Uterus (tissue), 4 donors: ENCODE data around the gene NAA60. TPM values are rescaled to one million over a fixed set of nuclear protein-coding genes. Genes with fewer than 3 reads are reported as not detected.

Source experiments
- DNase-seq, 2 donors: peaks; one replicate each; pipeline ENCODE4 v3.0.0-alpha.2; 2019 to 2020
- H3K27ac ChIP-seq, 2 donors: fragments of 200-600 bp; sonication (generic); 1 replicate in 1 of 2; 2 replicates in 1 of 2; pipeline ENCODE4 v1.5.1; 2016 to 2018
- H3K27me3 ChIP-seq, 2 donors: fragments of 200-600 bp; sonication (generic); one replicate each; pipeline ENCODE4 v1.5.1; 2018 to 2019; ENCODE audit warnings: control low read depth in 1 of 2
- H3K36me3 ChIP-seq, 2 donors: fragments of 200-600 bp; sonication (generic); one replicate each; pipeline ENCODE4 v1.5.1; 2019; ENCODE audit warnings: control low read depth in 1 of 2
- H3K4me1 ChIP-seq, 2 donors: fragments of 200-600 bp; sonication (generic); one replicate each; pipeline ENCODE4 v1.5.1; 2018 to 2019; ENCODE audit warnings: control low read depth in 1 of 2
- H3K4me3 ChIP-seq, 2 donors: fragments of 200-600 bp; sonication (generic); 1 replicate in 1 of 2; 2 replicates in 1 of 2; pipeline ENCODE4 v1.5.1; 2018 to 2019; ENCODE audit warnings: mild to moderate bottlenecking in 1 of 2
- H3K9me3 ChIP-seq, 2 donors: fragments of 200-600 bp; sonication (generic); one replicate each; pipeline ENCODE4 v1.5.1; 2019; ENCODE audit warnings: control low read depth in 1 of 2
- CTCF ChIP-seq, 4 experiments: fragments of 200-600 bp in 2 of 4; fragments of 450-650 bp in 2 of 4; sonication (generic) in 2 of 4; IDR thresholded peaks; one replicate each; pipeline ENCODE4 v1.5.1; 2016 to 2019; ENCODE audit warnings: antibody characterized with exemption in 4 of 4, mild to moderate bottlenecking in 2 of 4, moderate library complexity in 1 of 4
- POLR2A ChIP-seq, 2 donors: fragments of 450-650 bp; IDR thresholded peaks; one replicate each; pipeline ENCODE4 v1.6.1; 2016; ENCODE audit warnings: antibody characterized with exemption in 2 of 2, mild to moderate bottlenecking in 1 of 2, moderate library complexity in 1 of 2
- intact Hi-C: fragments of 100-400 bp; cut with DNase I; formaldehyde crosslinking; loops from one replicate; pipeline ENCODE4 v1.15.1; 2023; ENCODE audit warnings: low total_unique reads
- total RNA-seq, 4 donors: library from RNA; depleted of rRNA in 3 of 4; stranded (reverse); fragments of >200 nt in 3 of 4; gene quantifications; one replicate each; pipeline versions ENCODE4 v1.1.0 to v1.2.4, GENCODE V29; 2014 to 2023
- donor health status: DM: yes; HTN: yes; CAD: no.

The NAA60 gene
- total RNA-seq, 4 donors from 2014 or later, result 17.4 to 45.1 (median 27.9) TPM

GRCh38 chr16:3487521-3488410, 44.3 kb downstream of the NAA60 start:
- Histone ChIP-seq H3K36me3 (no peaks in the 10 kb centered on the region), H3K27ac (no peak overlapping the region), H3K27me3 (no peaks in the 10 kb centered on the region), H3K4me3 (no peak overlapping the region), H3K9me3 (no peaks in the 10 kb centered on the region), H3K4me1 (no peaks in the 10 kb centered on the region)
- no peak for TF ChIP-seq POLR2A (IDR thresholded peaks at IDR 0.05)
- TF ChIP-seq CTCF (IDR thresholded peaks at IDR 0.05), result no peak
- no peak for DNase-seq
- intact Hi-C loops, result no loop called here

DNA sequence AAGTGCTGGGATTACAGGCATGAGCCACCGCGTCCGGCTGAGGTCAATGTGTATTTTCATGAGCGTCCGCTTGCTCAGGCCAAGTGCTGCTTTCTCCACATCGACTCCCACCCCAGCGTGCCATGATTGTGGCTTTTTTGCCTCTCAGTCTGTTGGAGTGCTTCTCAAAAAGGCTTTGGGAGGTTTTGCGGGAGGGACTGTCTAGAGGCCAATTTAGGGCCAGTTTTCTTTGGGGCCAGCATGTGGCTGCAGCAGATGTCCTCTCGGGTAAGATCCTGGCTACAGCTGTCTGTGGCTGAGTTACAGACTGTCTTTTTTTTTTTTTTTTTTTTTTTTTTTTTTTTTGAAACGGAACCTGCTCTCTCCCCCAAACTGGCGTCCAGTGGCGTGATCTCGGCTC, 45.3 kb downstream of the NAA60 start:
- no peak for DNase-seq
- no peaks in the 10 kb centered on the region for H3K27me3 ChIP-seq
- intact Hi-C loops, result no loop called here
- no peaks in the 10 kb centered on the region for H3K36me3 ChIP-seq
- H3K9me3 ChIP-seq, result no peaks in the 10 kb centered on the region
- H3K4me1 ChIP-seq, result no peaks in the 10 kb centered on the region
- no peak overlapping the region for H3K4me3 ChIP-seq
- no peak overlapping the region for H3K27ac ChIP-seq
- TF ChIP-seq CTCF (IDR thresholded peaks at IDR 0.05), result no peak
- no peak for TF ChIP-seq POLR2A (IDR thresholded peaks at IDR 0.05)

DNA sequence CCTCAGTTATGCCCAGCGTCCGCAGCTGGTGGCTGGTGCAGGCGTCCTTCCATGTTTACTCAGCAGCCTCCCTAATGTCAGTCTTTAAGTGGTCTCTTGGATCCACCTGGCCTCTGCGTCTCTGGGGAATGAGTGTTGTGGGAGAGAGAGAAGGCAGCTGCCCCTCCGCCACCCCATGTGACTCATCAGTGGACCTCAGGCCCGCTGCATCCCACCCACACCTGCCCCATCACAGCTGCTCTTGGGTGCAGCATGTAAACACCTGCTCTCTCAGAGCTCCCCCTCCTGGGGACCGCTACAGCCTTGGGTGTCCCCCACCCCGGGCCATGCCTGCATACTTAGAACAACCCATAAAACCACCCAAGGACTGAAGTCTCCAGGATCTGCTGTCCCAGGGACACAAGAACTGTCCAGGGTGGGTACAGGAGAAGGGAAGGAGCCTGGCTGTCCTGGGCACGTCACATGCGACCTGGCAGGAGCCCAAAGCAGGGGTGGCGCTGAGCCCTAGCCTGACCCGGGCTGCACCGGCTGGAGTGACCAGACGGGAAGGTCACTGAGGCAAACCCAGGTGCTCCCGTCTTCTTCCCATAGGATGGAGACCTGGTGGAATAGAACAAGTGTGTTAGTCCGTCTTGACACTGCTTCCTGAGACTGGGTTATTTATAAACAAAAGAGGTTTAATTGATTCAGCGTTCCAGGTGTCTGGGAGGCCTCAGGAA, 47.6 kb downstream of the NAA60 start:
- no peaks in the 10 kb centered on the region for H3K9me3 ChIP-seq
- no peaks in the 10 kb centered on the region for H3K27me3 ChIP-seq
- no peak overlapping the region for H3K4me3 ChIP-seq
- no peak overlapping the region for H3K27ac ChIP-seq
- no peaks in the 10 kb centered on the region for H3K36me3 ChIP-seq
- intact Hi-C loops, result no loop called here
- H3K4me1 ChIP-seq, result no peaks in the 10 kb centered on the region
- no peak for DNase-seq
- TF ChIP-seq POLR2A (IDR thresholded peaks at IDR 0.05) (no peak), CTCF (IDR thresholded peaks at IDR 0.05) (no peak)

DNA sequence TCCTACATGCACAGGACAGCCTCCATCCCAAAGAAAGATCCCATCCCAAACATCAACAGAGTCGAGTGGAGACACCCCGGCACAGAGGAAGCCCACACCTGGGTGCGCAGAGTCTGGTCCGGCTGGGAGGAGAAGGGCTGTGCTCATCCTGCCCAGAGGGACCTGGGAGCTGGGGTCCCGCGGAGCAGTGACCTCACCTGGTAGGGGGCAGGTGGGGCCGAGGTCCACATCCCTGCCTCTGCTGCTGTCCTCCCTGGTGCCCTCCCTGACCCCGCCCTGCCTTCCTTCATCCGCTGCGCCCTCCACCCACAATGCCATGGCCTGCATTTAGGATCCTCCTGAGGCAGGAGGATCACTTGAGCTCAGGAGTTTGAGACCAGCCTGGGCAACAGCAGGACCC, 48.9 kb downstream of the NAA60 start:
- no peaks in the 10 kb centered on the region for H3K9me3 ChIP-seq
- H3K4me1 ChIP-seq, result no peaks in the 10 kb centered on the region
- intact Hi-C loops, result no loop called here
- no peaks in the 10 kb centered on the region for H3K36me3 ChIP-seq
- no peak overlapping the region for H3K27ac ChIP-seq
- TF ChIP-seq CTCF (IDR thresholded peaks at IDR 0.05) (no peak), POLR2A (IDR thresholded peaks at IDR 0.05) (no peak)
- no peak for DNase-seq
- H3K4me3 ChIP-seq, result no peak overlapping the region
- H3K27me3 ChIP-seq, result no peaks in the 10 kb centered on the region

DNA sequence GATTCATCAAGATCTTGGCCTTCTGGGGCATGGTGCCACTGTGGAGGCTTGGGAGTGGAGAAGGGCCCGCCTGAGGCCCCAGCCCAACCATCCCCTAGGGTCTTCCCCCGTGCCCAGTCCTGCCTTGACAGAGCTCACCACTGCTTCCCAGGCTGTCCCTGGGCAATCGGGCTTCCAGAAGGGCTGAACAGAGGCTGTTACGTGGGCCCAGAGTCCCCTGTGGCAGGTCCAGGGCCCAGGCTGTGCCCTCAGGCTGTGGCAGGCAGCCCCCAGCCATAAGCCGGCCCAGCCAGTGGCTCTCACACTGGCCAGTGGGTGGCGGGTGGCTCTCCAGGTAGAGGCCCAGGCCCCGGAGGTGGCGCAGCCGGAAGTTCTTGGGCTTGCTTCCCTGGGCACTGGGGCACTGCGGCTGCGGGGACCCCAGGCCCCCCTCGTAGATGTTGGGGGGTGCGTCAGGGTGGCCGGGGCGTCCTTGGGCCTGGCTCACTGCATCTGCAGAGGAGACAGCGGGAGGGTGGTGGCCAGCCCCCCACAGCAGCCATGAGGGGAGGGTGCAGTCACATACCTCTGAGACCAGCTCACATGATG, 51.0 kb downstream of the NAA60 start:
- Histone ChIP-seq H3K4me1 (no peaks in the 10 kb centered on the region), H3K9me3 (no peaks in the 10 kb centered on the region), H3K36me3 (no peaks in the 10 kb centered on the region), H3K4me3 (no peak overlapping the region), H3K27ac (no peak overlapping the region), H3K27me3 (no peaks in the 10 kb centered on the region)
- intact Hi-C loops, result no loop called here
- TF ChIP-seq CTCF (IDR thresholded peaks at IDR 0.05), result no peak
- TF ChIP-seq POLR2A (IDR thresholded peaks at IDR 0.05), result no peak
- DNase-seq, result no peak
